IMR-90 (cell line): Measurements from ENCODE around the gene PCDHB12.
"Not testable (repeated sequence)": the region's sequence is repeated elsewhere in the genome, so short reads cannot be mapped to it uniquely, and the experiment has no call there.

Source experiments
- POLR2A ChIP-seq: IDR thresholded peaks from 2 replicates; pipeline ENCODE4 v1.6.1; 2012; ENCODE audit warnings: mild to moderate bottlenecking, low read depth, low read length
- RCOR1 ChIP-seq: IDR thresholded peaks from 2 replicates; pipeline ENCODE4 v1.6.1; 2012; ENCODE audit warnings: mild to moderate bottlenecking, low read length, improper control_type of control experiment; ENCODE audit not compliant: insufficient replicate concordance
- TF ChIP-seq, protein P1 (sequence below): conservative IDR thresholded peaks from 2 replicates; pipeline ENCODE4 v1.5.1; 2012; ENCODE audit warnings: mild to moderate bottlenecking, low read depth, low read length, improper control_type of control experiment
- TF ChIP-seq, protein P2 (sequence below): fragments of 150-350 bp; IDR thresholded peaks from 2 replicates; pipeline ENCODE4 v1.6.1; 2017; ENCODE audit warnings: mild to moderate bottlenecking, antibody characterized with exemption, low read length, low read depth

DNA sequence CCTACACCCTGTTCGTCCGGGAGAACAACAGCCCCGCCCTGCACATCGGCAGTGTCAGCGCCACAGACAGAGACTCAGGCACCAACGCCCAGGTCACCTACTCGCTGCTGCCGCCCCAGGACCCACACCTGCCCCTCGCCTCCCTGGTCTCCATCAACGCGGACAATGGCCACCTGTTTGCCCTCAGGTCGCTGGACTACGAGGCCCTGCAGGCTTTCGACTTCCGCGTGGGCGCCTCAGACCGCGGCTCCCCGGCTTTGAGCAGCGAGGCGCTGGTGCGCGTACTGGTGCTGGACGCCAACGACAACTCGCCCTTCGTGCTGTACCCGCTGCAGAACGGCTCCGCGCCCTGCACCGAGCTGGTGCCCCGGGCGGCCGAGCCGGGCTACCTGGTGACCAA lies 19.8 kb upstream of the PCDHB12 start:
- TF ChIP-seq, protein P1, sequence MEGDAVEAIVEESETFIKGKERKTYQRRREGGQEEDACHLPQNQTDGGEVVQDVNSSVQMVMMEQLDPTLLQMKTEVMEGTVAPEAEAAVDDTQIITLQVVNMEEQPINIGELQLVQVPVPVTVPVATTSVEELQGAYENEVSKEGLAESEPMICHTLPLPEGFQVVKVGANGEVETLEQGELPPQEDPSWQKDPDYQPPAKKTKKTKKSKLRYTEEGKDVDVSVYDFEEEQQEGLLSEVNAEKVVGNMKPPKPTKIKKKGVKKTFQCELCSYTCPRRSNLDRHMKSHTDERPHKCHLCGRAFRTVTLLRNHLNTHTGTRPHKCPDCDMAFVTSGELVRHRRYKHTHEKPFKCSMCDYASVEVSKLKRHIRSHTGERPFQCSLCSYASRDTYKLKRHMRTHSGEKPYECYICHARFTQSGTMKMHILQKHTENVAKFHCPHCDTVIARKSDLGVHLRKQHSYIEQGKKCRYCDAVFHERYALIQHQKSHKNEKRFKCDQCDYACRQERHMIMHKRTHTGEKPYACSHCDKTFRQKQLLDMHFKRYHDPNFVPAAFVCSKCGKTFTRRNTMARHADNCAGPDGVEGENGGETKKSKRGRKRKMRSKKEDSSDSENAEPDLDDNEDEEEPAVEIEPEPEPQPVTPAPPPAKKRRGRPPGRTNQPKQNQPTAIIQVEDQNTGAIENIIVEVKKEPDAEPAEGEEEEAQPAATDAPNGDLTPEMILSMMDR = not testable (repeated sequence)
- not testable (repeated sequence) for TF ChIP-seq RCOR1, POLR2A
- TF ChIP-seq, protein P2, sequence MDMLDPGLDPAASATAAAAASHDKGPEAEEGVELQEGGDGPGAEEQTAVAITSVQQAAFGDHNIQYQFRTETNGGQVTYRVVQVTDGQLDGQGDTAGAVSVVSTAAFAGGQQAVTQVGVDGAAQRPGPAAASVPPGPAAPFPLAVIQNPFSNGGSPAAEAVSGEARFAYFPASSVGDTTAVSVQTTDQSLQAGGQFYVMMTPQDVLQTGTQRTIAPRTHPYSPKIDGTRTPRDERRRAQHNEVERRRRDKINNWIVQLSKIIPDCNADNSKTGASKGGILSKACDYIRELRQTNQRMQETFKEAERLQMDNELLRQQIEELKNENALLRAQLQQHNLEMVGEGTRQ = not testable (repeated sequence)
